Transverse colon (tissue), 4 donors: ENCODE results near the gene SDK1. TPM values are rescaled to one million over a fixed set of nuclear protein-coding genes. Genes with fewer than 3 reads are reported as not detected.

Experiments
- DNase-seq: peaks from one replicate; pipeline ENCODE4 v3.0.0-alpha.2; 2019
- H3K27ac ChIP-seq, 4 donors: fragments of 200-600 bp; sonication (generic); 2 replicates each; pipeline ENCODE4 v1.5.1; 2016 to 2018; ENCODE audit warnings: inconsistent platforms in 4 of 4
- H3K27me3 ChIP-seq: fragments of 200-600 bp; sonication (generic); 2 replicates; pipeline ENCODE4 v1.5.1; 2017; ENCODE audit warnings: inconsistent platforms
- H3K36me3 ChIP-seq, 4 donors: fragments of 200-600 bp; sonication (generic); 2 replicates each; pipeline ENCODE4 v1.5.1; 2017 to 2019; ENCODE audit warnings: inconsistent platforms in 4 of 4
- H3K4me1 ChIP-seq, 4 donors: fragments of 200-600 bp; sonication (generic); 2 replicates each; pipeline ENCODE4 v1.5.1; 2017 to 2020; ENCODE audit warnings: inconsistent platforms in 4 of 4
- H3K4me3 ChIP-seq, 4 donors: fragments of 200-600 bp; sonication (generic); 1 replicate in 1 of 4; 2 replicates in 3 of 4; pipeline versions ENCODE4 v1.5.1 to v1.6.1; 2017 to 2019; ENCODE audit warnings: inconsistent platforms in 4 of 4
- H3K9me3 ChIP-seq, 2 donors: fragments of 200-600 bp; sonication (generic); 2 replicates each; pipeline ENCODE4 v1.5.1; 2017 to 2019; ENCODE audit warnings: inconsistent platforms in 2 of 2
- EP300 ChIP-seq: sonication (generic); formaldehyde crosslinking; IDR thresholded peaks from one replicate; pipeline ENCODE4 v1.6.1; 2017; ENCODE audit warnings: antibody characterized with exemption, low read depth
- POLR2A ChIP-seq: fragments of 450-650 bp; IDR thresholded peaks from one replicate; pipeline ENCODE4 v1.6.1; 2016; ENCODE audit warnings: antibody characterized with exemption, mild to moderate bottlenecking, moderate library complexity
- POLR2AphosphoS5 ChIP-seq, 3 donors: sonication (generic); formaldehyde crosslinking; IDR thresholded peaks; one replicate each; pipeline ENCODE4 v1.6.1; 2016; ENCODE audit warnings: antibody characterized with exemption in 3 of 3
- WGBS, 2 donors: methylation state at CpG; one replicate each; pipeline ENCODE4 v1.1.5; 2018; ENCODE audit warnings: low coverage in 1 of 2; 5-methylcytosine and 5-hydroxymethylcytosine counted together
- in situ Hi-C, 4 donors: fragments of 200-750 bp; cut with MboI; loops; one replicate each; pipeline versions ENCODE4 v1.15.0 to v1.15.1; 2017; ENCODE audit warnings: low sequenced_read_pairs in 3 of 4, low pct_ligation_motif_present in 1 of 4, low pct_unique_long_range_greater_than_20kb in 1 of 4
- intact Hi-C: fragments of 100-400 bp; cut with DNase I; formaldehyde crosslinking; loops from one replicate; pipeline ENCODE4 v1.15.1; 2023; ENCODE audit warnings: low total_unique reads
- total RNA-seq, 4 donors: library from RNA; depleted of rRNA; stranded (reverse); fragments of >200 nt; gene quantifications; one replicate each; pipeline ENCODE4 v1.1.0, GENCODE V29; 2016
- TF ChIP-seq, protein P1 (sequence below), 5 experiments: fragments of 200-600 bp in 3 of 5; fragments of 450-650 bp in 2 of 5; sonication (generic) in 3 of 5; IDR thresholded peaks; 1 replicate in 2 of 5; 2 replicates in 3 of 5; pipeline ENCODE4 v1.5.1; 2016 to 2017; ENCODE audit warnings: antibody characterized with exemption in 5 of 5, inconsistent platforms in 3 of 5, mild to moderate bottlenecking in 2 of 5, moderate library complexity in 1 of 5

SDK1 gene
- total RNA-seq, 4 donors from 2014 or later = 4.0 to 8.6 (median 5.4) TPM

DNA sequence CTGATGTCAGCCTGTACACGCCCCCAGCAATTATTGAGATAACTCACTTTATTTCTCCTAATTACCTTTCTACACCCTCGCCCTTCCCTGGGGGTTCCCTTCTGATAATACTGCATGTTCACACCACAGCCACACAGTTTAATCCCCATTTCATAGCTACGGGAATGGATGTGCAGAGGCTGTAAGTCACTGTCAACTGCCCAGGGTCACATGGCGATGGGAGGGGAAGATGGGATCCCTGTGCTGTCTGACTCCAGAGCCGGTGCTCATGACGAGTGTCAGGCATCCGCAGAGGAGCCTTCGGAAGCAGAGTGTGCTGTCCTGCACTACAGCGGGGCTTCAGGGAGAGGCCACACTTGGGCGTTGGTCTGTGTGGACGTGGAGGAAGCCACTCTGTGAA, 688.7 kb downstream of the SDK1 start:
- 91% methylated on average over 11 of the region's 11 CpGs; no CpG with 5 or more reads in 1 of the 2 donors for WGBS, 2 donors
- Histone ChIP-seq H3K27me3 (no peaks in the 10 kb centered on the region), H3K9me3 (no peaks in the 10 kb centered on the region), H3K27ac (no peak overlapping the region), H3K36me3 (no peaks in the 10 kb centered on the region), H3K4me1 (no peaks in the 10 kb centered on the region), H3K4me3 (no peak overlapping the region)
- in situ Hi-C loops (no loop called here), intact Hi-C loops (no loop called here)
- TF ChIP-seq POLR2A (no peak), POLR2AphosphoS5 (IDR thresholded peaks at IDR 0.05) (no peak), EP300 (no peak)
- TF ChIP-seq, protein P1, sequence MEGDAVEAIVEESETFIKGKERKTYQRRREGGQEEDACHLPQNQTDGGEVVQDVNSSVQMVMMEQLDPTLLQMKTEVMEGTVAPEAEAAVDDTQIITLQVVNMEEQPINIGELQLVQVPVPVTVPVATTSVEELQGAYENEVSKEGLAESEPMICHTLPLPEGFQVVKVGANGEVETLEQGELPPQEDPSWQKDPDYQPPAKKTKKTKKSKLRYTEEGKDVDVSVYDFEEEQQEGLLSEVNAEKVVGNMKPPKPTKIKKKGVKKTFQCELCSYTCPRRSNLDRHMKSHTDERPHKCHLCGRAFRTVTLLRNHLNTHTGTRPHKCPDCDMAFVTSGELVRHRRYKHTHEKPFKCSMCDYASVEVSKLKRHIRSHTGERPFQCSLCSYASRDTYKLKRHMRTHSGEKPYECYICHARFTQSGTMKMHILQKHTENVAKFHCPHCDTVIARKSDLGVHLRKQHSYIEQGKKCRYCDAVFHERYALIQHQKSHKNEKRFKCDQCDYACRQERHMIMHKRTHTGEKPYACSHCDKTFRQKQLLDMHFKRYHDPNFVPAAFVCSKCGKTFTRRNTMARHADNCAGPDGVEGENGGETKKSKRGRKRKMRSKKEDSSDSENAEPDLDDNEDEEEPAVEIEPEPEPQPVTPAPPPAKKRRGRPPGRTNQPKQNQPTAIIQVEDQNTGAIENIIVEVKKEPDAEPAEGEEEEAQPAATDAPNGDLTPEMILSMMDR (IDR thresholded peaks at IDR 0.05) = no peak
- no peak for DNase-seq

DNA sequence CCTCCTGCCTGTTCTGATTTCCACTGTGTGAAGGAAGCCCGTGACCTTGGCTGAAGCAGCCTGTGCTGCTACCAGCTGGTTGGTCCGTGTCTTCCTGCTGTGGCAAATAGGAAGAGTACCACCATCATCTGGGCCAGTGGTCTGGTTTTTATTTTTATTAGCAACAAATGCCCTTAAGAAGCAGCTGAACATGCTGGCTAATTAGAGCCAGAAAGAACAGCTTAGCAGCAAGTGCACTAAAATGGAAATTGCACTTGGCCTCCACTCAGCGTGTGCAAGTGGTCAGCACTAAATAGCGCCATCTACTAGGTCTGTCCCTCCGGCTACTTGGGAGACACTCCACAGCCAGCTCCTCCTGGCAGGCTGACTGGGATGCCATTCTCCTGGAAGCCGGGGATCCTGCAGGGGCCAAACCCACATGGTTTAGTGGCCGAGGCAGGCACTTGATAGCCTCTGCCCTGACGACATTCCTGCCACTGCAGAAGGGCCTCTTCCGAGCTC, 690.7 kb downstream of the SDK1 start:
- intact Hi-C loops (no loop called here), in situ Hi-C loops (no loop called here)
- DNase-seq = no peak
- H3K4me3 ChIP-seq = no peak overlapping the region
- TF ChIP-seq POLR2AphosphoS5 (IDR thresholded peaks at IDR 0.05) = no peak
- no peak for TF ChIP-seq EP300
- TF ChIP-seq, protein P1 (IDR thresholded peaks at IDR 0.05) = no peak
- TF ChIP-seq POLR2A = no peak
- no peaks in the 10 kb centered on the region for H3K4me1 ChIP-seq
- WGBS, 2 donors = 91% methylated on average over 9 of the region's 9 CpGs; no CpG with 5 or more reads in 1 of the 2 donors
- no peaks in the 10 kb centered on the region for H3K9me3 ChIP-seq
- no peaks in the 10 kb centered on the region for H3K36me3 ChIP-seq
- H3K27me3 ChIP-seq = no peaks in the 10 kb centered on the region
- no peak overlapping the region for H3K27ac ChIP-seq

DNA sequence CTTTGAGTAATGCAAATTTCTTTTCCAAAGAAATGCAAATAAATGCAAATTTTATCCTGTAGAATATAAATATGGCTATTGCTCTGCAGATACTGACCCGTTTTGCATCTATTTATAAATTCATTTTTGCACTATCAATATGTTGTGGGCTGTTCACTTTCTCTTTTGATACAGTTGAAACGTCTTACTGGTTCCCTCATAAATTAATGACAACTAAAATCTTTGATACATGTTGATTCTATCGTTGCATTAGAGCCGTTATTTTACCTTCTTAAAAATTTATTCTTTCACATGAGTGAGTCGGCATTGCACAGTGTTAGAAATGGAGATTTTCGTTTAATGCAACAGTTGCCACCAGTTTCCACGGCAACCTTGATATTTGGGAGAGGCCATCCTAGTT, 691.8 kb downstream of the SDK1 start:
- in situ Hi-C loops (no loop called here), intact Hi-C loops (no loop called here)
- TF ChIP-seq, protein P1 (IDR thresholded peaks at IDR 0.05) = no peak
- TF ChIP-seq POLR2A = no peak
- TF ChIP-seq POLR2AphosphoS5 (IDR thresholded peaks at IDR 0.05) = no peak
- no peak for TF ChIP-seq EP300
- H3K4me1 ChIP-seq = no peaks in the 10 kb centered on the region
- no peaks in the 10 kb centered on the region for H3K27me3 ChIP-seq
- H3K4me3 ChIP-seq = no peak overlapping the region
- no peak overlapping the region for H3K27ac ChIP-seq
- no peak for DNase-seq
- no peaks in the 10 kb centered on the region for H3K9me3 ChIP-seq
- no peaks in the 10 kb centered on the region for H3K36me3 ChIP-seq
- WGBS, 2 donors = 82 to 84% methylated on average over 7 of the region's 7 CpGs

DNA sequence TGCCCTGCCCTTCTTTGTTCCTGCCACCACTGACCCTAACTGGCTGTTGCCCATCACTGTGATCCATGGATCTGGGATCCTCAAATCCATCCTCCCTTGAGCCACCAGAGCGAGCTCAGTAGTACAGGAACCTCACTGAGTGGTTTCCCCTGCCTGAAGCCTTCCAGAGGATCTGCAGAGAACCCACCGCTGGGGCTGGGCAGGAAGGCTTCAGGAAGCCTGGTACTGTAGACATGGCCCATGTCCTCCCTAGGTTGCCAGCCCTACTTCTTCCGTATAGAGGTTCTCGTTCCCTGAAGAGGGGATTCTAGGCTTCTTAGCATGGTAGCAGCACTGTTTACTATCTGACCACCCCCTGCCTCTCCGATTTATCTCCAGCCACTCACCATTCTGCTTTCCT, 693.7 kb downstream of the SDK1 start:
- no peaks in the 10 kb centered on the region for H3K27me3 ChIP-seq
- H3K36me3 ChIP-seq = no peaks in the 10 kb centered on the region
- no peaks in the 10 kb centered on the region for H3K9me3 ChIP-seq
- TF ChIP-seq POLR2A (no peak), POLR2AphosphoS5 (IDR thresholded peaks at IDR 0.05) (no peak), EP300 (no peak)
- TF ChIP-seq, protein P1 (IDR thresholded peaks at IDR 0.05) = no peak
- H3K4me3 ChIP-seq = no peak overlapping the region
- DNase-seq = no peak
- no peaks in the 10 kb centered on the region for H3K4me1 ChIP-seq
- WGBS, 2 donors = 81 to 94% methylated on average over 4 to 5 of the region's 5 CpGs
- in situ Hi-C loops = no loop called here
- intact Hi-C loops = no loop called here
- no peak overlapping the region for H3K27ac ChIP-seq
